C4-2B (cell line): ENCODE results near the gene PARVA.

ENCODE experiments used
- ZFX ChIP-seq: fragments of 450-650 bp; IDR thresholded peaks from 2 replicates; pipeline ENCODE4 v1.6.1; 2017
- TF ChIP-seq, protein P1 (sequence below): fragments of 450-650 bp; conservative IDR thresholded peaks from 2 replicates; pipeline ENCODE4 v1.5.1; 2017; ENCODE audit warnings: mild to moderate bottlenecking

DNA sequence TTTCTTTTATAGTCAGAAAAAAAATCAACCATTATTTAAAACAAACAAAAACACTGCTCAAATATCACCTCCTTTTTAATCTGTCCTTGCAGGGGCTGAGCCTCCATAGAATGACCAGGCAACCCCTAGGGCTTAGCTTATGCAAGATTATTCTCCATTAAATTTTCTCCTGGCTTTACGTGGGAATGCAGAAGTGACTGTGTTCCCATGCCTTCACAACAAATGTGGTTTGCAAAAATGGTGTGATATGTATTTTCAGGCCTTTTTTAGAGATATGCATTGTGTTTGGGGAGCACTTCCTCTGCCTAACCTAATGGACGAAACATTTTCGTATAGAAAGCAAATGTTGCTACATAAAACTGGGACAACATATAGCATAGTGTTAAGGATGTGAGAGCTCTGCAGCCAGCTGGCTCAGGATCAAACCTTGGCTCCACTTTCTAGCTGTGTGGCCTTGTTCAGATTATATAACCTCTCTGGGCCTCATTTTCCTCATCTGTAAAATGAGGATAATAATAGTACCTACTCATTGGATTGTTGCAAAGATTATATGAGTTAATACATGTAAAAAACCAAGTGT is 82.6 kb downstream of the PARVA start:
- TF ChIP-seq, protein P1, sequence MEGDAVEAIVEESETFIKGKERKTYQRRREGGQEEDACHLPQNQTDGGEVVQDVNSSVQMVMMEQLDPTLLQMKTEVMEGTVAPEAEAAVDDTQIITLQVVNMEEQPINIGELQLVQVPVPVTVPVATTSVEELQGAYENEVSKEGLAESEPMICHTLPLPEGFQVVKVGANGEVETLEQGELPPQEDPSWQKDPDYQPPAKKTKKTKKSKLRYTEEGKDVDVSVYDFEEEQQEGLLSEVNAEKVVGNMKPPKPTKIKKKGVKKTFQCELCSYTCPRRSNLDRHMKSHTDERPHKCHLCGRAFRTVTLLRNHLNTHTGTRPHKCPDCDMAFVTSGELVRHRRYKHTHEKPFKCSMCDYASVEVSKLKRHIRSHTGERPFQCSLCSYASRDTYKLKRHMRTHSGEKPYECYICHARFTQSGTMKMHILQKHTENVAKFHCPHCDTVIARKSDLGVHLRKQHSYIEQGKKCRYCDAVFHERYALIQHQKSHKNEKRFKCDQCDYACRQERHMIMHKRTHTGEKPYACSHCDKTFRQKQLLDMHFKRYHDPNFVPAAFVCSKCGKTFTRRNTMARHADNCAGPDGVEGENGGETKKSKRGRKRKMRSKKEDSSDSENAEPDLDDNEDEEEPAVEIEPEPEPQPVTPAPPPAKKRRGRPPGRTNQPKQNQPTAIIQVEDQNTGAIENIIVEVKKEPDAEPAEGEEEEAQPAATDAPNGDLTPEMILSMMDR = no peak
- TF ChIP-seq ZFX = no peak
